CD8-positive, alpha-beta memory T cell (primary cell): ENCODE results near the gene DOK3. TPM values are rescaled to one million over a fixed set of nuclear protein-coding genes. Genes with fewer than 3 reads are reported as not detected.

Experiments
- CTCF ChIA-PET: fragments of 350-600 bp; sonication (Branson Sonifier 250); formaldehyde crosslinking; loops from one replicate; lab custom pipeline; 2021; ENCODE audit warnings: antibody characterized with exemption; lab: Charles Lee
- POLR2A ChIA-PET: fragments of 350-600 bp; sonication (Branson Sonifier 250); formaldehyde crosslinking; loops from one replicate; lab custom pipeline; 2021; ENCODE audit warnings: antibody characterized with exemption; lab: Charles Lee
- DNase-seq, 5 donors: peaks; one replicate each; pipeline versions ENCODE4 v3.0.0 to v3.0.0-alpha.2; 2020 to 2022; ENCODE audit warnings: mixed read lengths in 1 of 5
- H3K27ac ChIP-seq: one replicate; pipeline ENCODE4 v1.7.0; 2013; ENCODE audit warnings: low read depth, mild to moderate bottlenecking, low read length, moderate library complexity
- H3K27me3 ChIP-seq: 2 replicates; pipeline ENCODE4 v1.7.0; 2013; ENCODE audit warnings: low read length, mild to moderate bottlenecking; ENCODE audit not compliant: insufficient read depth, poor library complexity, severe bottlenecking
- H3K36me3 ChIP-seq: 2 replicates; pipeline ENCODE4 v1.7.0; 2013; ENCODE audit warnings: mild to moderate bottlenecking, low read length, moderate library complexity; ENCODE audit not compliant: insufficient read depth
- H3K4me1 ChIP-seq: 2 replicates; pipeline ENCODE4 v1.7.0; 2013; ENCODE audit warnings: mild to moderate bottlenecking, low read length, moderate library complexity; ENCODE audit not compliant: insufficient read depth
- H3K4me3 ChIP-seq: 2 replicates; pipeline ENCODE4 v1.7.0; 2013; ENCODE audit warnings: mild to moderate bottlenecking, low read length
- H3K9me3 ChIP-seq: 2 replicates; pipeline ENCODE4 v1.7.0; 2013; ENCODE audit warnings: mild to moderate bottlenecking, low read length
- H3K27ac Mint-ChIP-seq, 8 donors: one replicate each; pipeline ENCODE4 v1.8.0; 2020 to 2021; ENCODE audit warnings: mixed read lengths in 8 of 8, mild to moderate bottlenecking in 6 of 8, inconsistent platforms in 3 of 8, moderate library complexity in 3 of 8
- H3K27me3 Mint-ChIP-seq, 2 donors: one replicate each; pipeline ENCODE4 v1.8.0; 2020 to 2021; ENCODE audit warnings: mixed read lengths in 2 of 2, mild to moderate bottlenecking in 1 of 2, moderate library complexity in 1 of 2
- H3K36me3 Mint-ChIP-seq, 3 donors: one replicate each; pipeline ENCODE4 v1.8.0; 2020 to 2021; ENCODE audit warnings: mixed read lengths in 3 of 3, inconsistent platforms in 1 of 3, mild to moderate bottlenecking in 1 of 3
- H3K4me1 Mint-ChIP-seq, 3 donors: one replicate each; pipeline ENCODE4 v1.8.0; 2020 to 2021; ENCODE audit warnings: mixed read lengths in 3 of 3, inconsistent platforms in 1 of 3, mild to moderate bottlenecking in 1 of 3
- H3K4me3 Mint-ChIP-seq, 7 donors: one replicate each; pipeline ENCODE4 v1.8.0; 2020 to 2021; ENCODE audit warnings: mixed read lengths in 7 of 7, mild to moderate bottlenecking in 6 of 7, moderate library complexity in 4 of 7, inconsistent platforms in 2 of 7
- H3K9me3 Mint-ChIP-seq, 5 donors: one replicate each; pipeline ENCODE4 v1.8.0; 2020 to 2022; ENCODE audit warnings: mixed read lengths in 5 of 5, mild to moderate bottlenecking in 3 of 5, moderate library complexity in 2 of 5, inconsistent platforms in 1 of 5
- polyA plus RNA-seq: library from polyadenylated mRNA; unstranded; fragments of 300-500 nt; fragmentation: Illumina TruSeq; gene quantifications from one replicate; pipeline ENCODE4 v1.2.3, GENCODE V29; 2021
- total RNA-seq, 2 experiments: library from RNA; stranded (reverse); gene quantifications; one replicate each; pipeline ENCODE4 v1.2.3, GENCODE V29; 2021

The DOK3 gene
- total and polyA plus RNA-seq, 3 experiments from 2014 or later: 0.08 to 5.1 (median 4.2) TPM

- peak within 1 kb of the TSS; percentile 92 to 100 (median 95) for H3K4me3 Mint-ChIP-seq
- Histone ChIP-seq H3K27ac (peak within 1 kb of the TSS; percentile 75), H3K4me1 (peaks cover 29% of the 10 kb centered on the region), H3K4me3 (peak within 1 kb of the TSS; percentile 85), H3K36me3 (peaks cover 19% of the 10 kb centered on the region), H3K27me3 (no peaks in the 10 kb centered on the region), H3K9me3 (no peaks in the 10 kb centered on the region)
- no peaks in the 10 kb centered on the region for H3K9me3 Mint-ChIP-seq
- CTCF ChIA-PET: interaction anchor here (1.5 to 1.9 kb wide), 4 partner anchors 15 to 208 kb away, joined by 5 to 16 read pairs (median 6); partner anchors contain the start of gene PDLIM7
- peaks cover 44 to 67% (median 55%) of the 10 kb centered on the region in 3 donors for H3K4me1 Mint-ChIP-seq
- peaks cover 0 to 2% of the 10 kb centered on the region in 2 donors for H3K27me3 Mint-ChIP-seq
- POLR2A ChIA-PET: interaction anchor here (1.2 to 1.4 kb wide), 2 partner anchors 8 to 383 kb away, joined by 3 to 4 read pairs; partner anchors contain the start of gene NSD1
- peak; percentile 91 to 97 (median 94) for DNase-seq
- H3K36me3 Mint-ChIP-seq: peaks cover 5 to 69% (median 7%) of the 10 kb centered on the region in 3 donors
- H3K27ac Mint-ChIP-seq: peak within 1 kb of the TSS; percentile 82 to 98 (median 94)
Observed at GRCh38 chr5:177516601-177517568, 7.3 kb upstream of the DOK3 start, which contains the start of gene DDX41. DDX41 (minus strand) TSS chr5:177516961; CDS start chr5:177516945, 16 bp downstream.

- Histone ChIP-seq H3K27ac (peak overlapping the region; percentile 75), H3K4me1 (peaks cover 21% of the 10 kb centered on the region), H3K4me3 (peak overlapping the region; percentile 85), H3K27me3 (no peaks in the 10 kb centered on the region), H3K9me3 (no peaks in the 10 kb centered on the region), H3K36me3 (peaks cover 23% of the 10 kb centered on the region)
- ChIA-PET CTCF (interaction anchor here (1.2 to 1.9 kb wide), 5 partner anchors 14 to 207 kb away, joined by 3 to 16 read pairs (median 5); partner anchors contain the start of gene PDLIM7), POLR2A (interaction anchor here (1.2 to 1.4 kb wide), 2 partner anchors 9 to 381 kb away, joined by 3 to 4 read pairs; partner anchors contain the start of gene NSD1)
- peaks cover 0 to under 1% of the 10 kb centered on the region in 2 donors for H3K27me3 Mint-ChIP-seq
- peaks cover 39 to 54% (median 44%) of the 10 kb centered on the region in 3 donors for H3K4me1 Mint-ChIP-seq
- no peak for DNase-seq
- H3K4me3 Mint-ChIP-seq: peak overlapping the region; percentile 63 to 100 (median 95)
- H3K36me3 Mint-ChIP-seq: peaks cover 5 to 70% (median 7%) of the 10 kb centered on the region in 3 donors
- no peaks in the 10 kb centered on the region for H3K9me3 Mint-ChIP-seq
- peak overlapping the region in 4 of 8 donors; percentile 43 to 96 (median 62) for H3K27ac Mint-ChIP-seq
Observed at GRCh38 chr5:177515580-177515979, 6.0 kb upstream of the DOK3 start.

DNA sequence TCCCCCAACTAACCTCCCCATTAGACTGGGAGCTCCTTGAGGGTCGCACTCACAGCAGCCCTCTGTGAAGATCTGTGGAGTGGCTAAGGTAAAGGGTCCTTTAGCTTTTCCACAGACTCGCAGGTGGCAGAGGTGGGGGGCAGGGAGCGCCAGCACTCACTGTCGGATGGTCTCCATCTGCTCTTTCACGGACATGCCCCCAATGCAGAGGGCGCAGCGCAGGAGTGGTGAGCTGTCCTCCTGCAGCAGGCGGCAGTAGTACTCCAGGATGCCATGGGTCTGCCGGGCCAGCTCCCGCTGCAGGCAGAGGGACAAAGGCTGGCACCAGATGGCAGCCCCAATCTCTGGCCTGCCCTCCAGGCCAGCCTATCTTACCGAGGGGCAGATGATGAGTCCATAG lies 4.9 kb upstream of the DOK3 start:
- H3K36me3 Mint-ChIP-seq: peaks cover 5 to 65% (median 7%) of the 10 kb centered on the region in 3 donors
- Histone ChIP-seq H3K4me3 (no peak overlapping the region), H3K9me3 (no peaks in the 10 kb centered on the region), H3K36me3 (peaks cover 23% of the 10 kb centered on the region), H3K27ac (no peak overlapping the region), H3K4me1 (peaks cover 19% of the 10 kb centered on the region), H3K27me3 (no peaks in the 10 kb centered on the region)
- no peak for DNase-seq
- H3K4me1 Mint-ChIP-seq: peaks cover 31 to 44% (median 34%) of the 10 kb centered on the region in 3 donors
- H3K27ac Mint-ChIP-seq: peak overlapping the region in 2 of 8 donors; percentile 12 to 60
- H3K4me3 Mint-ChIP-seq: peak overlapping the region in 5 of 7 donors; percentile 13 to 100 (median 93)
- no peaks in the 10 kb centered on the region for H3K27me3 Mint-ChIP-seq
- ChIA-PET CTCF (interaction anchor here (0.9 to 1.0 kb wide), 2 partner anchors 13 to 111 kb away, joined by 3 read pairs; no protein-coding TSS in a partner anchor), POLR2A (no interaction called here)
- no peaks in the 10 kb centered on the region for H3K9me3 Mint-ChIP-seq

DNA sequence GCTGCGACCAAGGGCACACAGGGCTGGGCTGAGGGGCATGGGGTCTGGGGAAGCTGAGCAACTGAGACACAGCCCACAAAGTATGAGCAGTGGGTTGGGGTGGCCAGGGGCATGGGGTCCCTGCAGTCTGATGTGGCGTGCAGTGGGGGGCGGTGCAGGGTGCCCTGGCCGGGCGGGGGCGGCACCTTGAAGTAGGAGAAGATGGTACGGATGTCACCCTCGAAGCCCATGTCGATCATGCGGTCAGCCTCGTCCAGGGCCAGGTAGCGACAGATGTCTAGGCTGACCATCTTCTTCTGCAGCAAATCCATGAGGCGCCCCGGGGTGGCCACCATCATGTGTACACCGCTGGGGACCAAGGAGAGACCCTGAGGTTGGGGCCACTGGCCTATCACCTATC lies 3.9 kb upstream of the DOK3 start:
- CTCF ChIA-PET: interaction anchor here (1.0 kb wide), 1 partner anchor 12 kb away, joined by 3 read pairs; no protein-coding TSS in a partner anchor

DNA sequence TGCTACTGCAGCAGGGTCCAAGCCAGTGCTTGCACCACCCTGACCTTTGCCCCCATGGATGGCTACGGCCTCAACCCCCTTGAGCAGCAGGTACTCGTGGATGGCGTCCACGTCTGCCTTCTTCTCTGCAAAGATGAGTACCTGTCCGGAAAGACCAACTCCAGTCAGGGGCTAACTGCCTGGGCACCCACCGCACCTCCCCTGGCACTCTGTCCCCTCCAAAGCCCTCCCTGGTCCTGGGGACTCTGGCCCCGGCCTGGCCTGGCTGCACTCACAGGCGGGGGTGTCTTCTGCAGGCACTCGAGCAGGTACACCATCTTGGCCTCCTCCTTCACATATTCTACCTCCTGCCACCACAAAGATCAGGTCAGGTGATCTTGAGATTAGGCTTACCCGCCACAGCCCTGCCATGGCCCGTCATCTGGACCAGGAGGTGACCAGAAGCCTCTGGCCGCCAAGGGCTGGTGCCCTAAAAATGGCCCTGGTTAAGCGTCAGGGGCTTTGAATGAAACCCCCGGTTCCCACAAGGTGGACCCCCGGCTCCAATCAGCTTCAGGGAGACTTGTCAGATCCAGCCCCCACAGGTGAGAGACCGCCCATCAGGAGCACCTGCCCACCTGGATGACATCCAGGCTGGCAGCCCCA lies 3.2 kb upstream of the DOK3 start:
- no peak for DNase-seq
- H3K36me3 ChIP-seq: peaks cover 23% of the 10 kb centered on the region
- peaks cover 10% of the 10 kb centered on the region for H3K4me1 ChIP-seq
- no peak overlapping the region for H3K27ac ChIP-seq
- H3K27me3 ChIP-seq: no peaks in the 10 kb centered on the region
- no peaks in the 10 kb centered on the region for H3K9me3 ChIP-seq
- Mint-ChIP-seq H3K27ac (no peak overlapping the region), H3K4me1 (peaks cover 27 to 36% (median 27%) of the 10 kb centered on the region in 3 donors), H3K4me3 (peak overlapping the region in 1 of 7 donors; percentile 88), H3K27me3 (no peaks in the 10 kb centered on the region), H3K36me3 (peaks cover 5 to 64% (median 7%) of the 10 kb centered on the region in 3 donors), H3K9me3 (no peaks in the 10 kb centered on the region)
- H3K4me3 ChIP-seq: no peak overlapping the region
- ChIA-PET CTCF (no interaction called here), POLR2A (no interaction called here)

More for the DNA sequence above, 3.9 kb upstream of the DOK3 start:
- no peak for DNase-seq
- Histone ChIP-seq H3K27me3 (no peaks in the 10 kb centered on the region), H3K4me1 (peaks cover 10% of the 10 kb centered on the region), H3K4me3 (no peak overlapping the region), H3K27ac (no peak overlapping the region), H3K9me3 (no peaks in the 10 kb centered on the region), H3K36me3 (peaks cover 23% of the 10 kb centered on the region)
- peaks cover 27 to 36% (median 27%) of the 10 kb centered on the region in 3 donors for H3K4me1 Mint-ChIP-seq
- H3K4me3 Mint-ChIP-seq: peak overlapping the region in 2 of 7 donors; percentile 40 to 88
- no peaks in the 10 kb centered on the region for H3K9me3 Mint-ChIP-seq
- peaks cover 5 to 64% (median 7%) of the 10 kb centered on the region in 3 donors for H3K36me3 Mint-ChIP-seq
- no peak overlapping the region for H3K27ac Mint-ChIP-seq
- POLR2A ChIA-PET: no interaction called here
- no peaks in the 10 kb centered on the region for H3K27me3 Mint-ChIP-seq

DNA sequence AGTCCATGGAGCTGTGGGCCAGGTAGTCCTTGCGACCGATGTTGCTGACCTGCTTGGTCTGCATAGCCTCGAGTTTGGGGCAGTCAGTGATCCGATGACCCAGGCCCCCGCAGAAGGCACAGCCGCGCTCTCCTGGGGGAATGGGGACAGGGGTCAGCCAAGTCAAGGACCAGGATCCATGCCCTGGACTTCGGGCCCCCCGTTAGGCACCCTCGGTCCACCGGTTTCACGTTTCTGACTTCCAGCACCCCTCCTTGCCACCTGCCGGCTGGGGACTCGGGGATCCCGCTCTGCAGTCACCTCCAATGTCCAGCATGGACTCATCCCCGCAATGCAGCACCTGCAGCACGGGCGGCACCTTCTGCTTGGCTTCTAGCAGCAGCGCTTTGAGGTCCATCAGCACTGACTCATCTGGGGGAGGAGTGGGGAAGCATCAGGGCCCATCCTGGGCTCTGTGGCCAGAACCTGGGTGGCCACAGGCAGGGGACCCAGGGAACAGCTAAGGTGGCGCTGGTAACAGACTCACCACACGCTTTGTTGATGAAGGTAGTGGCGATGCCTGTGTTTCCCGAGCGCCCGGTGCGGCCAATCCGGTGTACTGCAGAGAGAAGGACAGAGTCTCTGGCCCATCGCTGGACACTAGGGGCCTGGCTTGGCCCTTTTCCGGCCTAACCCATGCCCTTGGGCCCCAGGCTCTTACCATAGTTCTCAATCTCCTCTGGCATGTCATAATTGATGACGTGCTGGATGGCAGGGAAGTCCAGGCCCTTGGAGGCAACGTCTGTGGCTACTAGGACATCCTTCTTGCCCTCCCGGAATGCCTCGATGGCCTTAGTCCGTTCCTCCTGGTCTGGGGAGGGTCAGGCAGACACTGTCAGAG lies 2.4 kb upstream of the DOK3 start:
- ChIA-PET POLR2A (no interaction called here), CTCF (interaction anchor here (1.1 to 1.6 kb wide), 3 partner anchors 11 to 123 kb away, joined by 3 to 6 read pairs (median 3); no protein-coding TSS in a partner anchor)
- DNase-seq: peak in 1 of 5 donors; percentile 44
- Mint-ChIP-seq H3K4me1 (peaks cover 21 to 31% (median 24%) of the 10 kb centered on the region in 3 donors), H3K9me3 (no peaks in the 10 kb centered on the region), H3K4me3 (peak overlapping the region in 1 of 7 donors; percentile 58), H3K27me3 (no peaks in the 10 kb centered on the region), H3K27ac (no peak overlapping the region), H3K36me3 (peaks cover 5 to 64% (median 7%) of the 10 kb centered on the region in 3 donors)
- H3K27ac ChIP-seq: no peak overlapping the region
- peaks cover 23% of the 10 kb centered on the region for H3K36me3 ChIP-seq
- peaks cover 10% of the 10 kb centered on the region for H3K4me1 ChIP-seq
- no peak overlapping the region for H3K4me3 ChIP-seq
- no peaks in the 10 kb centered on the region for H3K9me3 ChIP-seq
- H3K27me3 ChIP-seq: no peaks in the 10 kb centered on the region
